GM12878 (cell line): ENCODE measurements around the gene UVRAG. TPM values are rescaled to one million over a fixed set of nuclear protein-coding genes. Genes with fewer than 3 reads are reported as not detected.

ENCODE experiments used
- ATAC-seq: fragments of 200-7000 bp; cut with Tn5 transposase; 3 replicates; pipeline ENCODE4 v1.9.1; 2020; ENCODE audit warnings: mild to moderate bottlenecking, moderate library complexity
- BruUV-seq: library from RNA; stranded (reverse); fragments of 400-500 nt; replicated peaks from 2 replicates; lab custom pipeline; 2021; lab: Mats Ljungman, UMichigan
- CTCF ChIA-PET: fragments of 300-600 bp; sonication (Branson Sonifier 250); formaldehyde crosslinking; extraction: SDS; loops from one replicate; lab custom pipeline; 2021; ENCODE audit warnings: inconsistent platforms; lab: Yijun Ruan, JAX
- POLR2A ChIA-PET: fragments of 350-600 bp; formaldehyde crosslinking; extraction: SDS; loops from one replicate; lab custom pipeline; 2021; ENCODE audit warnings: inconsistent platforms; lab: Charles Lee
- RAD21 ChIA-PET: fragments of 300-600 bp; sonication (Branson Sonifier 250); formaldehyde crosslinking; loops from one replicate; lab custom pipeline; 2023; ENCODE audit warnings: antibody characterized with exemption; ENCODE audit not compliant: unreplicated experiment; lab: Charles Lee
- SMC1A ChIA-PET: fragments of 300-600 bp; sonication (Branson Sonifier 250); formaldehyde crosslinking; loops from one replicate; lab custom pipeline; 2023; ENCODE audit not compliant: unreplicated experiment, uncharacterized antibody; lab: Charles Lee
- DNase-seq: peaks from one replicate; pipeline ENCODE4 v3.0.0-alpha.2; 2011; ENCODE audit warnings: low read depth, low spot score
- FAIRE-seq: peaks from 3 replicates; lab custom pipeline; 2011; peaks lifted over from hg19 to GRCh38; lab: Jason Lieb, UNC
- H2AFZ ChIP-seq: 2 replicates; pipeline ENCODE4 v1.6.0; 2011; ENCODE audit warnings: low read depth, low read length, control low read depth; ENCODE audit not compliant: control insufficient read depth
- H3K27ac ChIP-seq: 2 replicates; pipeline ENCODE4 v1.5.1; 2011; ENCODE audit warnings: control low read depth; ENCODE audit not compliant: control insufficient read depth, insufficient read depth
- H3K27me3 ChIP-seq, 2 experiments: replicated peaks in 1 of 2; 2 replicates each; pipeline versions ENCODE4 v1.6.0 to v1.6.1; 2011; ENCODE audit warnings: low read length in 1 of 2; ENCODE audit not compliant: control insufficient read depth in 2 of 2, insufficient read depth in 2 of 2
- H3K36me3 ChIP-seq, 2 experiments: 2 replicates each; pipeline ENCODE4 v1.5.1; 2011; ENCODE audit warnings: low read length in 1 of 2; ENCODE audit not compliant: control insufficient read depth in 2 of 2, insufficient read depth in 2 of 2
- H3K4me1 ChIP-seq: 2 replicates; pipeline ENCODE4 v1.6.1; 2011; ENCODE audit warnings: mild to moderate bottlenecking, low read length, moderate library complexity, mixed read lengths; ENCODE audit not compliant: control insufficient read depth, insufficient read depth
- H3K4me2 ChIP-seq: 2 replicates; pipeline ENCODE4 v1.6.0; 2011; ENCODE audit warnings: control low read depth; ENCODE audit not compliant: control insufficient read depth, insufficient read depth
- H3K4me3 ChIP-seq: fragments of 200-600 bp; sonication (generic); 2 replicates; pipeline ENCODE4 v1.5.1; 2016
- H3K79me2 ChIP-seq: 2 replicates; pipeline ENCODE4 v1.6.0; 2011; ENCODE audit warnings: low read length; ENCODE audit not compliant: control insufficient read depth, insufficient read depth
- H3K9ac ChIP-seq: 2 replicates; pipeline ENCODE4 v1.8.0; 2011; ENCODE audit warnings: low read length, control low read depth, mixed read lengths; ENCODE audit not compliant: control insufficient read depth, insufficient read depth
- H3K9me3 ChIP-seq: replicated peaks from 3 replicates; pipeline ENCODE4 v1.5.1; 2011; ENCODE audit warnings: mild to moderate bottlenecking, low read length; ENCODE audit not compliant: control insufficient read depth, insufficient read depth
- H4K20me1 ChIP-seq: 2 replicates; pipeline ENCODE4 v1.6.0; 2011; ENCODE audit not compliant: control insufficient read depth, insufficient read depth
- ATF7 ChIP-seq: fragments of 450-650 bp; IDR thresholded peaks from 2 replicates; pipeline ENCODE4 v1.6.1; 2016; ENCODE audit warnings: low read depth, mild to moderate bottlenecking
- CBX3 ChIP-seq: fragments of 200-600 bp; sonication (generic); IDR thresholded peaks from 2 replicates; pipeline ENCODE4 v1.6.1; 2016; ENCODE audit warnings: low read depth, borderline replicate concordance
- CHD2 ChIP-seq: IDR thresholded peaks from 2 replicates; pipeline ENCODE4 v1.6.1; 2011; ENCODE audit warnings: low read depth, low read length, improper control_type of control experiment, borderline replicate concordance
- EP300 ChIP-seq, 2 experiments: fragments of 150-350 bp in 1 of 2; IDR thresholded peaks; 2 replicates each; pipeline ENCODE4 v1.6.1; 2011 to 2012; ENCODE audit warnings: low read depth in 2 of 2, low read length in 2 of 2, borderline replicate concordance in 1 of 2, improper control_type of control experiment in 1 of 2, inconsistent platforms in 1 of 2; ENCODE audit not compliant: control insufficient read depth in 1 of 2
- HDGF ChIP-seq: fragments of 450-650 bp; IDR thresholded peaks from 2 replicates; pipeline ENCODE4 v1.6.1; 2016; ENCODE audit warnings: antibody characterized with exemption
- IRF4 ChIP-seq: IDR thresholded peaks from 2 replicates; pipeline ENCODE4 v1.6.1; 2011; ENCODE audit warnings: low read depth, low read length
- KLF5 ChIP-seq: fragments of 450-650 bp; IDR thresholded peaks from 2 replicates; pipeline ENCODE4 v1.6.1; 2014; ENCODE audit warnings: mild to moderate bottlenecking; ENCODE audit not compliant: partially characterized antibody
- PML ChIP-seq: IDR thresholded peaks from 2 replicates; pipeline ENCODE4 v1.6.1; 2012; ENCODE audit warnings: low read length, inconsistent platforms
- POU2F2 ChIP-seq: IDR thresholded peaks from 3 replicates; pipeline ENCODE4 v1.6.1; 2011; ENCODE audit warnings: low read depth, mild to moderate bottlenecking, low read length, borderline replicate concordance
- SIN3A ChIP-seq: IDR thresholded peaks from 2 replicates; pipeline ENCODE4 v1.6.1; 2012; ENCODE audit warnings: low read depth, low read length, improper control_type of control experiment
- SUPT20H ChIP-seq: IDR thresholded peaks from 2 replicates; pipeline ENCODE4 v1.6.1; 2011; ENCODE audit warnings: low read depth, mild to moderate bottlenecking, low read length, moderate library complexity, borderline replicate concordance; ENCODE audit not compliant: control insufficient read depth
- TCF3 ChIP-seq: IDR thresholded peaks from 2 replicates; pipeline ENCODE4 v1.6.1; 2012; ENCODE audit warnings: low read depth, mild to moderate bottlenecking, low read length, borderline replicate concordance; ENCODE audit not compliant: insufficient read depth
- YY1 ChIP-seq: IDR thresholded peaks from 2 replicates; pipeline ENCODE4 v1.6.1; 2011; ENCODE audit warnings: low read depth, mild to moderate bottlenecking, low read length
- ZZZ3 ChIP-seq: IDR thresholded peaks from 2 replicates; pipeline ENCODE4 v1.6.1; 2011; ENCODE audit warnings: low read depth; ENCODE audit not compliant: control insufficient read depth, insufficient read length
- WGBS: methylation state at CpG from one replicate; pipeline ENCODE4 v1.1.6; 2016; ENCODE audit warnings: low lambda C conversion rate; ENCODE audit not compliant: insufficient replicate concordance, insufficient coverage; ENCODE audit errors: missing lambda C conversion rate; 5-methylcytosine and 5-hydroxymethylcytosine counted together
- in situ Hi-C: fragments of 300-500 bp; cut with MboI; formaldehyde crosslinking; loops from 9 replicates; pipeline ENCODE4 v1.14.3; 2018; ENCODE audit warnings: mixed read lengths
- intact Hi-C: fragments of 100-400 bp; cut with micrococcal nuclease; formaldehyde crosslinking; loops from one replicate; pipeline ENCODE4 v1.14.2; 2022; ENCODE audit not compliant: unreplicated experiment
- polyA plus RNA-seq, 11 experiments: library from polyadenylated mRNA; depleted of rRNA in 4 of 11; unstranded in 6 of 11; stranded (reverse) in 5 of 11; fragments of >200 nt; fragmentation: Nextera tagmentation in 4 of 11; fragmentation: Illumina TruSeq in 1 of 11; extraction: Ambion mirVana in 4 of 11; extraction: Trizol in 1 of 11; gene quantifications; 1 replicate in 1 of 11; 2 replicates in 10 of 11; pipeline versions ENCODE4 v1.2.1 to v1.2.3, GENCODE V29; 2011 to 2016; ENCODE audit warnings: inconsistent platforms in 2 of 11, missing spikeins in 2 of 11, low read depth in 1 of 11
- total RNA-seq, 4 experiments: library from RNA; depleted of rRNA in 3 of 4; stranded (reverse); fragments of >200 nt in 3 of 4; fragmentation: Illumina TruSeq in 1 of 4; extraction: Trizol in 1 of 4; gene quantifications; 2 replicates each; pipeline versions ENCODE4 v1.2.1 to v1.2.3, GENCODE V29; 2013 to 2021
- TF ChIP-seq, protein P1 (sequence below): IDR thresholded peaks from 2 replicates; pipeline ENCODE4 v1.6.1; 2012; ENCODE audit warnings: low read length, inconsistent platforms
- TF ChIP-seq, protein P2 (sequence below): fragments of 450-650 bp; IDR thresholded peaks from 2 replicates; pipeline ENCODE4 v1.6.1; 2017; ENCODE audit warnings: mild to moderate bottlenecking, moderate library complexity
- TF ChIP-seq, protein P3 (sequence below): fragments of 450-650 bp; IDR thresholded peaks from 2 replicates; pipeline ENCODE4 v1.6.1; 2014; ENCODE audit warnings: mild to moderate bottlenecking
- TF ChIP-seq, protein P4 (sequence below): fragments of 450-650 bp; IDR thresholded peaks from 2 replicates; pipeline ENCODE4 v1.6.1; 2016; ENCODE audit warnings: mild to moderate bottlenecking

UVRAG gene
- total and polyA plus RNA-seq, 10 of the 15 experiments (the other 5 are each of a cell fraction or from before 2014, with no cell fraction given): 7.0 to 43.4 (median 37.0) TPM

DNA sequence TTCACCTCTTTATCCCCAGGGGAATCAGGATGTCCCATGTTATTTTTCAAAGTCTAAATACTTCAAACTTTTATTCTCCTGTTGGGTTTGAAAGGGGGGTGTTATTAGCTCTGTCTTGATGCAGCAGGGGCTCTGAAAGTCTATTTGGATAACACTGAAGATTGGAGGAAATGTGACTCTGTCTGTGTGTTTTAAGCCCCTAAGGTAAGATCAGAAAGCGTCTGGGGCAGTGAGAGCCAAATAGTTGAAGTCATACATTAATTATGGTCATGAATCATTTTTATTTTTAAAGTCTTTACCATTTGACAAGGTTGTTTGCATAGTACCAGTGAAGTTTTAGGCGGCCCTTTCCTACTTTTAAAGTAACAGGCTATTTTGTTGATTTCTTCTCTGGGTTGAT is 139.0 kb downstream of the UVRAG start:
- POLR2A ChIA-PET: no interaction called here
- FAIRE-seq: no peak
- intact Hi-C loops: no loop called here
- peaks cover 0 to 11% of the 10 kb centered on the region in 2 experiments; a peak in 1 of 4 replicates for H3K36me3 ChIP-seq
- no peak overlapping the region for H3K9ac ChIP-seq
- SMC1A ChIA-PET: interaction anchor here (1.0 kb wide), 1 partner anchor 10 kb away, joined by 3 read pairs; no protein-coding TSS in a partner anchor
- CTCF ChIA-PET: no interaction called here
- RAD21 ChIA-PET: no interaction called here
- H2AFZ ChIP-seq: no peak overlapping the region
- H3K4me2 ChIP-seq: no peak overlapping the region
- H3K4me1 ChIP-seq: peaks cover 4% of the 10 kb centered on the region; the same call in 1 of the 2 replicates
- 82% methylated on average over 2 of the region's 2 CpGs for WGBS
- H3K4me3 ChIP-seq: no peak overlapping the region
- TF ChIP-seq, protein P1, sequence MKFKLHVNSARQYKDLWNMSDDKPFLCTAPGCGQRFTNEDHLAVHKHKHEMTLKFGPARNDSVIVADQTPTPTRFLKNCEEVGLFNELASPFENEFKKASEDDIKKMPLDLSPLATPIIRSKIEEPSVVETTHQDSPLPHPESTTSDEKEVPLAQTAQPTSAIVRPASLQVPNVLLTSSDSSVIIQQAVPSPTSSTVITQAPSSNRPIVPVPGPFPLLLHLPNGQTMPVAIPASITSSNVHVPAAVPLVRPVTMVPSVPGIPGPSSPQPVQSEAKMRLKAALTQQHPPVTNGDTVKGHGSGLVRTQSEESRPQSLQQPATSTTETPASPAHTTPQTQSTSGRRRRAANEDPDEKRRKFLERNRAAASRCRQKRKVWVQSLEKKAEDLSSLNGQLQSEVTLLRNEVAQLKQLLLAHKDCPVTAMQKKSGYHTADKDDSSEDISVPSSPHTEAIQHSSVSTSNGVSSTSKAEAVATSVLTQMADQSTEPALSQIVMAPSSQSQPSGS: no peak
- no peak for TF ChIP-seq HDGF
- TF ChIP-seq, protein P2, sequence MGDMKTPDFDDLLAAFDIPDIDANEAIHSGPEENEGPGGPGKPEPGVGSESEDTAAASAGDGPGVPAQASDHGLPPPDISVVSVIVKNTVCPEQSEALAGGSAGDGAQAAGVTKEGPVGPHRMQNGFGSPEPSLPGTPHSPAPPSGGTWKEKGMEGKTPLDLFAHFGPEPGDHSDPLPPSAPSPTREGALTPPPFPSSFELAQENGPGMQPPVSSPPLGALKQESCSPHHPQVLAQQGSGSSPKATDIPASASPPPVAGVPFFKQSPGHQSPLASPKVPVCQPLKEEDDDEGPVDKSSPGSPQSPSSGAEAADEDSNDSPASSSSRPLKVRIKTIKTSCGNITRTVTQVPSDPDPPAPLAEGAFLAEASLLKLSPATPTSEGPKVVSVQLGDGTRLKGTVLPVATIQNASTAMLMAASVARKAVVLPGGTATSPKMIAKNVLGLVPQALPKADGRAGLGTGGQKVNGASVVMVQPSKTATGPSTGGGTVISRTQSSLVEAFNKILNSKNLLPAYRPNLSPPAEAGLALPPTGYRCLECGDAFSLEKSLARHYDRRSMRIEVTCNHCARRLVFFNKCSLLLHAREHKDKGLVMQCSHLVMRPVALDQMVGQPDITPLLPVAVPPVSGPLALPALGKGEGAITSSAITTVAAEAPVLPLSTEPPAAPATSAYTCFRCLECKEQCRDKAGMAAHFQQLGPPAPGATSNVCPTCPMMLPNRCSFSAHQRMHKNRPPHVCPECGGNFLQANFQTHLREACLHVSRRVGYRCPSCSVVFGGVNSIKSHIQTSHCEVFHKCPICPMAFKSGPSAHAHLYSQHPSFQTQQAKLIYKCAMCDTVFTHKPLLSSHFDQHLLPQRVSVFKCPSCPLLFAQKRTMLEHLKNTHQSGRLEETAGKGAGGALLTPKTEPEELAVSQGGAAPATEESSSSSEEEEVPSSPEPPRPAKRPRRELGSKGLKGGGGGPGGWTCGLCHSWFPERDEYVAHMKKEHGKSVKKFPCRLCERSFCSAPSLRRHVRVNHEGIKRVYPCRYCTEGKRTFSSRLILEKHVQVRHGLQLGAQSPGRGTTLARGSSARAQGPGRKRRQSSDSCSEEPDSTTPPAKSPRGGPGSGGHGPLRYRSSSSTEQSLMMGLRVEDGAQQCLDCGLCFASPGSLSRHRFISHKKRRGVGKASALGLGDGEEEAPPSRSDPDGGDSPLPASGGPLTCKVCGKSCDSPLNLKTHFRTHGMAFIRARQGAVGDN: no peak
- TF ChIP-seq POU2F2: no peak
- no peak for TF ChIP-seq EP300 (IDR thresholded peaks at IDR 0.05; ENCODE audit: borderline replicate concordance in 1 of 2, control insufficient read depth in 1 of 2, low read depth in 2 of 2, low read length in 2 of 2)
- TF ChIP-seq ZZZ3: no peak
- no peak for TF ChIP-seq KLF5
- TF ChIP-seq TCF3: no peak
- TF ChIP-seq, protein P3, sequence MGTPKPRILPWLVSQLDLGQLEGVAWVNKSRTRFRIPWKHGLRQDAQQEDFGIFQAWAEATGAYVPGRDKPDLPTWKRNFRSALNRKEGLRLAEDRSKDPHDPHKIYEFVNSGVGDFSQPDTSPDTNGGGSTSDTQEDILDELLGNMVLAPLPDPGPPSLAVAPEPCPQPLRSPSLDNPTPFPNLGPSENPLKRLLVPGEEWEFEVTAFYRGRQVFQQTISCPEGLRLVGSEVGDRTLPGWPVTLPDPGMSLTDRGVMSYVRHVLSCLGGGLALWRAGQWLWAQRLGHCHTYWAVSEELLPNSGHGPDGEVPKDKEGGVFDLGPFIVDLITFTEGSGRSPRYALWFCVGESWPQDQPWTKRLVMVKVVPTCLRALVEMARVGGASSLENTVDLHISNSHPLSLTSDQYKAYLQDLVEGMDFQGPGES: no peak
- TF ChIP-seq, protein P4, sequence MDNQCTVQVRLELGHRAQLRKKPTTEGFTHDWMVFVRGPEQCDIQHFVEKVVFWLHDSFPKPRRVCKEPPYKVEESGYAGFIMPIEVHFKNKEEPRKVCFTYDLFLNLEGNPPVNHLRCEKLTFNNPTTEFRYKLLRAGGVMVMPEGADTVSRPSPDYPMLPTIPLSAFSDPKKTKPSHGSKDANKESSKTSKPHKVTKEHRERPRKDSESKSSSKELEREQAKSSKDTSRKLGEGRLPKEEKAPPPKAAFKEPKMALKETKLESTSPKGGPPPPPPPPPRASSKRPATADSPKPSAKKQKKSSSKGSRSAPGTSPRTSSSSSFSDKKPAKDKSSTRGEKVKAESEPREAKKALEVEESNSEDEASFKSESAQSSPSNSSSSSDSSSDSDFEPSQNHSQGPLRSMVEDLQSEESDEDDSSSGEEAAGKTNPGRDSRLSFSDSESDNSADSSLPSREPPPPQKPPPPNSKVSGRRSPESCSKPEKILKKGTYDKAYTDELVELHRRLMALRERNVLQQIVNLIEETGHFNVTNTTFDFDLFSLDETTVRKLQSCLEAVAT: no peak
- no peak for TF ChIP-seq SUPT20H
- TF ChIP-seq CHD2: no peak
- TF ChIP-seq YY1: no peak
- TF ChIP-seq CBX3: no peak
- TF ChIP-seq ATF7: no peak
- TF ChIP-seq IRF4: no peak
- TF ChIP-seq PML: no peak
- no peak for TF ChIP-seq SIN3A
- TF ChIP-seq, all 136 proteins: peak for 0
- no peak for DNase-seq
- no peak for ATAC-seq
- Histone ChIP-seq H3K27ac (no peak overlapping the region), H3K27me3 (no peaks in the 10 kb centered on the region), H3K79me2 (peaks cover 25% of the 10 kb centered on the region), H3K9me3 (no peaks in the 10 kb centered on the region; the same call in 2 of the 3 replicates), H4K20me1 (no peaks in the 10 kb centered on the region)
- in situ Hi-C loops: no loop called here
- no TSS peak for BruUV-seq
